HG02852 (cell line): ENCODE data around the gene TLR7.

Source experiments
- ATAC-seq: cut with Tn5 transposase; IDR thresholded peaks from one replicate; pipeline ENCODE4 v1.9.1; 2021; ENCODE audit warnings: mild to moderate bottlenecking, moderate library complexity; ENCODE audit not compliant: unreplicated experiment

TLR7 gene

GRCh38 chrX:12866451-12867377 is at the start of gene TLR7:
TSS of gene TLR7 (plus strand) at chrX:12867072. CDS start at chrX:12867579, 507 bp downstream.
- ATAC-seq = no peak

GRCh38 chrX:12817528-12817927 is 49.3 kb upstream of the TLR7 start:
- no peak for ATAC-seq

- ATAC-seq = no peak
Measured at GRCh38 chrX:12819222-12819621, 47.6 kb upstream of the TLR7 start.

GRCh38 chrX:12820737-12821136 is 46.1 kb upstream of the TLR7 start:
- ATAC-seq = no peak

- ATAC-seq = no peak
Measured at GRCh38 chrX:12824944-12825343, 41.9 kb upstream of the TLR7 start.

GRCh38 chrX:12825801-12826200 is 41.1 kb upstream of the TLR7 start:
- ATAC-seq = no peak

- peak; percentile 8 for ATAC-seq
Measured at GRCh38 chrX:12843061-12843667, 23.7 kb upstream of the TLR7 start.

GRCh38 chrX:12843668-12844279 is 23.1 kb upstream of the TLR7 start:
- ATAC-seq = peak; percentile 95

GRCh38 chrX:12844319-12844718 is 22.6 kb upstream of the TLR7 start:
- ATAC-seq = peak; percentile 25

- ATAC-seq = no peak
Measured at GRCh38 chrX:12865359-12865758, 1.5 kb upstream of the TLR7 start.

GRCh38 chrX:12867685-12868084 is 813 bp downstream of the TLR7 start:
- ATAC-seq = no peak

GRCh38 chrX:12868747-12869146 is 1.9 kb downstream of the TLR7 start:
- peak; percentile 63 for ATAC-seq

- ATAC-seq = no peak
Measured at GRCh38 chrX:12871257-12871656, 4.4 kb downstream of the TLR7 start.

GRCh38 chrX:12872741-12873140 is 5.9 kb downstream of the TLR7 start:
- ATAC-seq = no peak

GRCh38 chrX:12874581-12874980 is 7.7 kb downstream of the TLR7 start:
- ATAC-seq = no peak

- no peak for ATAC-seq
Measured at GRCh38 chrX:12877386-12877785, 10.5 kb downstream of the TLR7 start.

- no peak for ATAC-seq
Measured at GRCh38 chrX:12878536-12878935, 11.7 kb downstream of the TLR7 start.

GRCh38 chrX:12881914-12882313 is 15.0 kb downstream of the TLR7 start:
- ATAC-seq = no peak

GRCh38 chrX:12885508-12885907 is 18.6 kb downstream of the TLR7 start:
- ATAC-seq = no peak

- no peak for ATAC-seq
Measured at GRCh38 chrX:12886545-12886944, 19.7 kb downstream of the TLR7 start.

- no peak for ATAC-seq
Measured at GRCh38 chrX:12887141-12887540, 20.3 kb downstream of the TLR7 start.

GRCh38 chrX:12887767-12888166 is 20.9 kb downstream of the TLR7 start:
- ATAC-seq = no peak
